MM.1S (cell line): ENCODE measurements around the gene SFTPB.

Experiments
- DNase-seq: peaks from one replicate; pipeline ENCODE4 v3.0.0-alpha.2; 2015
- H2AFZ ChIP-seq: fragments of 300-600 bp; sonication (generic); 2 replicates; pipeline ENCODE4 v1.6.0; 2016; ENCODE audit warnings: antibody characterized with exemption, low read length
- H3F3A ChIP-seq: fragments of 300-600 bp; sonication (generic); 2 replicates; pipeline ENCODE4 v1.6.1; 2016; ENCODE audit warnings: mild to moderate bottlenecking, antibody characterized with exemption, low read length, moderate library complexity, mixed read lengths; ENCODE audit not compliant: insufficient read depth
- H3K27ac ChIP-seq: fragments of 300-600 bp; sonication (generic); 2 replicates; pipeline ENCODE4 v1.5.1; 2016; ENCODE audit warnings: mild to moderate bottlenecking, low read length
- H3K27me3 ChIP-seq: fragments of 300-600 bp; sonication (generic); replicated peaks from 2 replicates; pipeline ENCODE4 v1.6.0; 2016; ENCODE audit warnings: low read length; ENCODE audit not compliant: insufficient read depth
- H3K36me3 ChIP-seq: fragments of 300-600 bp; sonication (generic); replicated peaks from 2 replicates; pipeline ENCODE4 v1.6.1; 2016; ENCODE audit warnings: mild to moderate bottlenecking, low read length, mixed read lengths; ENCODE audit not compliant: insufficient read depth
- H3K4me1 ChIP-seq: fragments of 300-600 bp; sonication (generic); 2 replicates; pipeline ENCODE4 v1.6.1; 2016; ENCODE audit warnings: low read length, mixed read lengths
- H3K4me2 ChIP-seq: fragments of 300-600 bp; sonication (generic); 2 replicates; pipeline ENCODE4 v1.6.0; 2016; ENCODE audit warnings: low read depth, low read length
- H3K4me3 ChIP-seq: fragments of 300-600 bp; sonication (generic); 2 replicates; pipeline ENCODE4 v1.5.1; 2016; ENCODE audit warnings: low read length, mixed read lengths
- H3K79me2 ChIP-seq: fragments of 300-600 bp; sonication (generic); 2 replicates; pipeline ENCODE4 v1.6.1; 2016; ENCODE audit warnings: mixed run types, low read length, mixed read lengths
- H3K9ac ChIP-seq: fragments of 300-600 bp; sonication (generic); 2 replicates; pipeline ENCODE4 v1.6.1; 2016; ENCODE audit warnings: low read length, mixed read lengths
- H3K9me2 ChIP-seq: fragments of 300-600 bp; sonication (generic); replicated peaks from 2 replicates; pipeline ENCODE4 v1.6.1; 2016; ENCODE audit warnings: mild to moderate bottlenecking, low read length, mixed read lengths; ENCODE audit not compliant: insufficient read depth
- H3K9me3 ChIP-seq: fragments of 300-600 bp; sonication (generic); replicated peaks from 2 replicates; pipeline ENCODE4 v1.6.1; 2016; ENCODE audit warnings: mild to moderate bottlenecking, low read length, mixed read lengths; ENCODE audit not compliant: insufficient read depth
- H4K20me1 ChIP-seq: fragments of 300-600 bp; sonication (generic); 2 replicates; pipeline ENCODE4 v1.6.1; 2016; ENCODE audit warnings: mild to moderate bottlenecking, low read length, moderate library complexity, mixed read lengths; ENCODE audit not compliant: insufficient read depth
- EZH2 ChIP-seq: fragments of 300-600 bp; sonication (generic); optimal IDR thresholded peaks from 2 replicates; pipeline ENCODE3; 2017; ENCODE audit warnings: low read depth, mild to moderate bottlenecking, antibody characterized with exemption, low read length, mixed read lengths
- EZH2phosphoT487 ChIP-seq: fragments of 300-600 bp; sonication (generic); IDR thresholded peaks from 2 replicates; pipeline ENCODE4 v1.6.1; 2018; ENCODE audit warnings: antibody characterized with exemption, low read length
- TF ChIP-seq, protein P1 (sequence below): fragments of 300-600 bp; sonication (generic); IDR thresholded peaks from 2 replicates; pipeline ENCODE4 v1.5.1; 2016; ENCODE audit warnings: antibody characterized with exemption, low read length, mixed read lengths

The SFTPB gene

DNA sequence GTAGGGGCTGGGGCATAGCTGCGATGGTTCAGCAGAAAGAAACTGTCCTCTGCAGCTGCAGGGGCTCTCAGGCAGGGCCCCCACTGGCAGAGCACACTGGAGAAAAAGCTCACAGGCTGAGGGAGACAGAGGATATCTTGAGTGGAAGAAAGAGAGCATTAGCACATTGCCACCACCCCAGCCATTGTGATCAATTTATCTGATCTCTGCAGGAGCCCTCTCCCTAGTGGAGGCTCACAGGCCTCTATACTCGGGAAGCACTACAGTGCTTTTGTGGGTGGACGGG lies 801 bp upstream of the SFTPB start:
- no peaks in the 10 kb centered on the region for H3K27me3 ChIP-seq
- H3K9me3 ChIP-seq, result no peaks in the 10 kb centered on the region
- no peak overlapping the region for H3K27ac ChIP-seq
- H3K36me3 ChIP-seq, result no peaks in the 10 kb centered on the region
- no peak overlapping the region for H3K9ac ChIP-seq
- H4K20me1 ChIP-seq, result no peaks in the 10 kb centered on the region
- no peaks in the 10 kb centered on the region for H3K79me2 ChIP-seq
- no peak overlapping the region for H2AFZ ChIP-seq
- no peak for DNase-seq
- H3K4me3 ChIP-seq, result no peak overlapping the region
- TF ChIP-seq, protein P1, sequence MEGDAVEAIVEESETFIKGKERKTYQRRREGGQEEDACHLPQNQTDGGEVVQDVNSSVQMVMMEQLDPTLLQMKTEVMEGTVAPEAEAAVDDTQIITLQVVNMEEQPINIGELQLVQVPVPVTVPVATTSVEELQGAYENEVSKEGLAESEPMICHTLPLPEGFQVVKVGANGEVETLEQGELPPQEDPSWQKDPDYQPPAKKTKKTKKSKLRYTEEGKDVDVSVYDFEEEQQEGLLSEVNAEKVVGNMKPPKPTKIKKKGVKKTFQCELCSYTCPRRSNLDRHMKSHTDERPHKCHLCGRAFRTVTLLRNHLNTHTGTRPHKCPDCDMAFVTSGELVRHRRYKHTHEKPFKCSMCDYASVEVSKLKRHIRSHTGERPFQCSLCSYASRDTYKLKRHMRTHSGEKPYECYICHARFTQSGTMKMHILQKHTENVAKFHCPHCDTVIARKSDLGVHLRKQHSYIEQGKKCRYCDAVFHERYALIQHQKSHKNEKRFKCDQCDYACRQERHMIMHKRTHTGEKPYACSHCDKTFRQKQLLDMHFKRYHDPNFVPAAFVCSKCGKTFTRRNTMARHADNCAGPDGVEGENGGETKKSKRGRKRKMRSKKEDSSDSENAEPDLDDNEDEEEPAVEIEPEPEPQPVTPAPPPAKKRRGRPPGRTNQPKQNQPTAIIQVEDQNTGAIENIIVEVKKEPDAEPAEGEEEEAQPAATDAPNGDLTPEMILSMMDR, result no peak
- TF ChIP-seq EZH2 (no peak), EZH2phosphoT487 (no peak)
- no peaks in the 10 kb centered on the region for H3F3A ChIP-seq
- H3K9me2 ChIP-seq, result no peaks in the 10 kb centered on the region
- no peak overlapping the region for H3K4me2 ChIP-seq
- H3K4me1 ChIP-seq, result no peaks in the 10 kb centered on the region; the same call in 1 of the 2 replicates

DNA sequence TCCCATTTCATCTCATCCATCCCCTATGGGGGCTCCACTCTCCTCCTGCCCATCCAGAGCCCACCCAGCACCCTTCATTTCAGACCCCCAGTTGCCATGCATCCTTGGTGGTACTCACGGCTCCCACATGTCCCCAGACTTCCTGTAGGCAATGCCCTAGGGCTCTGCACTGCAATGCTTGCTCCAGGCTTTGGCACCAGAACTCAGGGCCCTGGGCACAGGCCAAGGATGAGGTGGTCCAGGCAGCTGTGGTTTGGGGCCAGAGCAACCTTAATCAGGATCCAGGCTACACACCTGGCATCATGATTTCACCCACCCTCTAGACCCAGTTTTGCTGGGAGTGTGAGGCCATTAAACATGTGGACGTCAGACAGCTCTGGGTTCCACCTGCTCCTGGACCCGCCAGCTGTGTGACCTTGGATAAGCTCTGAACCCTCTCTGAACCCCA lies 414 bp downstream of the SFTPB start:
- Histone ChIP-seq H3K27ac (no peak overlapping the region), H3K9me2 (no peaks in the 10 kb centered on the region), H3K79me2 (no peaks in the 10 kb centered on the region), H3K36me3 (no peaks in the 10 kb centered on the region), H3F3A (no peaks in the 10 kb centered on the region), H3K4me3 (no peak overlapping the region), H3K4me2 (no peak overlapping the region), H2AFZ (no peak overlapping the region), H3K27me3 (no peaks in the 10 kb centered on the region), H3K4me1 (no peaks in the 10 kb centered on the region; the same call in 1 of the 2 replicates), H4K20me1 (no peaks in the 10 kb centered on the region), H3K9me3 (no peaks in the 10 kb centered on the region), H3K9ac (no peak overlapping the region)
- no peak for TF ChIP-seq EZH2
- TF ChIP-seq, protein P1, result no peak
- no peak for TF ChIP-seq EZH2phosphoT487
- DNase-seq, result no peak

DNA sequence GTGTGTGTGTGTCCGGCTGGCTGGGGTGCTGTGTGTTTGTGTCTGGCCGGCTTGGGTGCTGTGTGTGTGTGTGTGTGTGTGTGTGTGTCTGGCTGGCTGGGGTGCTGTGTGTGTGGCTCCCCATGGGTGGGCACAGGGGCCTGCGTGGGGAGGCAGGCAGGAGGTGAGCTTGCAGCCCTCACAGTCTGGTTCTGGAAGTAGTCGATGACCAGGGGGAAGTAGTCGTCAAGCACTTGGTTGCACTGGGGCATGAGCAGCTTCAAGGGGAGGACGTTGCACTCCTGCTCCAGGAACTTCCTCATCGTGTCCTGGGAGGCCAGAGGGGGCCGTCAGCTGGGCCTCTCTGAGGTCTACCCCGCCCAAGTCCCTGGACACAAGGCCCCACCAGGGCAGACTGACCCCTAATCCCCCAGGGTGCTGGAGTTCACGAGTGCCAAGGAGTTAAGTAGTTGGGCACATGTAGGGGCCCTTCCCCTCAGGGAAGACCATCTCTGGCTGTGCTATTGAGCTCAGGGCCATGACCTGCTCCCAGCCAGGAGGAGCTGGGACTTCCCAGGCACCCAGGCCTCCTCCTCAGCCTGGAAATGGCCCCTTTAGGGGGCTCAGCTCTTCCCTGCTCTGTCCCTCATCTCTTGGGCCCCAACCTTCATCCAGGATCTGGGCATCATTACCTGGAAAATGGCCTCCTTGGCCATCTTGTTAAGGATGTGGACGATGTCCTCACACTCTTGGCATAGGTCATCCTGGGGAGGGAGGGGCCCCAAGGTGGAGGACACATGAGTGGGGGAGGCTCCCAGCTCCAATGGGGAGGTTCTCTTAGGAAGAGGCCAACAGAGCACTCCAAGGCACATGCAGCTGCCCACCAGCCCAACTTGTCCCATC lies 1.3 kb downstream of the SFTPB start:
- Histone ChIP-seq H2AFZ (no peak overlapping the region), H3K36me3 (no peaks in the 10 kb centered on the region), H3K27me3 (no peaks in the 10 kb centered on the region), H3K4me1 (no peaks in the 10 kb centered on the region; the same call in 1 of the 2 replicates), H3K9me3 (no peaks in the 10 kb centered on the region), H3K4me2 (no peak overlapping the region), H3F3A (no peaks in the 10 kb centered on the region), H3K9me2 (no peaks in the 10 kb centered on the region), H3K9ac (no peak overlapping the region), H3K27ac (no peak overlapping the region), H3K4me3 (no peak overlapping the region), H3K79me2 (no peaks in the 10 kb centered on the region), H4K20me1 (no peaks in the 10 kb centered on the region)
- no peak for TF ChIP-seq EZH2
- TF ChIP-seq, protein P1, result no peak
- no peak for TF ChIP-seq EZH2phosphoT487
- DNase-seq, result no peak
